ENCODE measurements around the gene TEX52. TPM values are rescaled to one million over a fixed set of nuclear protein-coding genes. Genes with fewer than 3 reads are reported as not detected.
"Not testable (repeated sequence)": the region's sequence is repeated elsewhere in the genome, so short reads cannot be mapped to it uniquely, and the experiment has no call there.

The TEX52 gene
- total RNA-seq, 1 donor from 2014 or later, result not detected

- peak; percentile 21 for DNase-seq
- intact Hi-C loops (cut with micrococcal nuclease), result no loop called here
- peak; percentile 46 for ATAC-seq
These were observed 19.7 kb upstream of the TEX52 start for GRCh38 chr12:2876431-2877046.

DNA sequence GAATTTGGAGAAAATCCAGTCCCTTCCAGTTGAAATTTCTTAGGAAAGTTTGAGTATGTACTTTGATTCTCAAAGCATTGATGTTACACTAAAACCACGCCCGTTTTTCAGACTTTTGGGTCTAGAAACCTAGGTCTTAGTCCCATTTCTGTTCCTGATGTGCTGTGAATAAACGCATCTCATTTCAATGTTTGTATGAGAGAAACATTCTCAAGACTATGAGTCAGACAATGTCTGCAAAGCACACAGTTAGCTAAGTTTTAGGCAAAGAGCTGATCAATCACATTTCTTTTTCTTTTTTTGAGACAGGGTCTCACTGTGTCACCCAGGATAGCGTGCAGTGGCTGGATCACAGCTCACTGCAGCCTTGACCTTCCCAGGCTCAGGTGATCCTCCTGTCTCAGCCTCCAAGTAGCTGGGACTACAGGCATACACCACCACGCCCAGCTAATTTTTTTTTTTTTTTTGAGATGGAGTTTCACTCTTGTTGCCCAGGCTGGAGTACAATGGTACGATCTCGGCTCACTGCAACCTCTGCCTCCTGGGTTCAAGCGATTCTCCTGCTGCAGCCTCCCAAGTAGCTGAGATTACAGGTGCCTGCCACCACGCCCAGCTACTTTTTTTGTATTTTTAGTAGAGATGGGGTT is 12.3 kb upstream of the TEX52 start:
- intact Hi-C loops (cut with micrococcal nuclease); DNase-seq; ATAC-seq: not testable (repeated sequence)

DNA sequence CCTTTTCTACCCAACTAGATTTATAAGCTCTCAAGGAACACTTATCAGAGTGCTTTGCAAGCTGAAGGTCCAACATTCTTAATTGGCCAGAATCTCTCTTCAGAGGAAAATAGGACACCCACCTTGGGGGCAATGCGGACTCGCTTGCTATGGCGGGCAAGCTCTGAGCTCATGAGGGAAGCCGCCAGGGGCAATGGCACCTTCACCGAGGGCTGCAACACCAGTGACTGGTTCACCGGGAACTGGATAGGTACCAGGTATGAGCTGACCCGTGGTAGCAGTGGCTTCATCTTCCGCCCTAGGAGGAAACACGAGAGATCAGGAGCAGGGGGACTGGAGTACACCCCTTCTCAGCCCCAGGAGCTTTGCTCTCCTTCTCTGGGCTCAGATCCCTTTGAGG is 7.4 kb upstream of the TEX52 start:
- intact Hi-C loops (cut with micrococcal nuclease), result no loop called here
- ATAC-seq, result no peak
- DNase-seq, result peak; percentile 8

GRCh38 chr12:2863402-2863801 is 6.6 kb upstream of the TEX52 start:
- intact Hi-C loops (cut with micrococcal nuclease), result not testable (repeated sequence)

DNA sequence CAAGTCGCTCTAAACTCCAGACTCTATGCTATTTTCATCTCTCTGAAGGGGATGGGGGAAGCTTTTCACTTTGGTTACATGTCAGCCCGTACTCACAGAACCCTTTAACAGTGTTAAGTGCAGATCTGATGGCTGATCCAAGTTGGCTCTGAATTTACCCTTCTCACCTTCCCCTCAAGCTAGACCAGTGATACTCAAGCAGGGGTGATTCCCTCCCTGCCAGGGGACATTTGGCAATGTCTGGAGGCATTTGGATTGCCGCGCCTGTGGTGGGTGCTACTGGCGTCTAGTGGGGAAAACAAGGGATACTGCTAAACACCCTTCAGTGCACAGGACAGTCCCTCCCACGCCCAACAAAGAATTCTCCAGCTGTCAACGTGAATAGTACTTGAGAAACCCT is 6.0 kb upstream of the TEX52 start:
- ATAC-seq (no peak), DNase-seq (peak; percentile 5)
- intact Hi-C loops (cut with micrococcal nuclease), result no loop called here

More at GRCh38 chr12:2863402-2863801, 6.6 kb upstream of the TEX52 start:
- DNase-seq, result peak; percentile 5
- not testable (repeated sequence) for ATAC-seq

- ATAC-seq (no peak), DNase-seq (no peak)
- intact Hi-C loops (cut with micrococcal nuclease), result no loop called here
These were observed 3.3 kb upstream of the TEX52 start for GRCh38 chr12:2860170-2860569.

- DNase-seq, result peak; percentile 37
- intact Hi-C loops (cut with micrococcal nuclease), result no loop called here
- peak; percentile 64 for ATAC-seq
These were observed 2.1 kb upstream of the TEX52 start for GRCh38 chr12:2858944-2859421.

DNA sequence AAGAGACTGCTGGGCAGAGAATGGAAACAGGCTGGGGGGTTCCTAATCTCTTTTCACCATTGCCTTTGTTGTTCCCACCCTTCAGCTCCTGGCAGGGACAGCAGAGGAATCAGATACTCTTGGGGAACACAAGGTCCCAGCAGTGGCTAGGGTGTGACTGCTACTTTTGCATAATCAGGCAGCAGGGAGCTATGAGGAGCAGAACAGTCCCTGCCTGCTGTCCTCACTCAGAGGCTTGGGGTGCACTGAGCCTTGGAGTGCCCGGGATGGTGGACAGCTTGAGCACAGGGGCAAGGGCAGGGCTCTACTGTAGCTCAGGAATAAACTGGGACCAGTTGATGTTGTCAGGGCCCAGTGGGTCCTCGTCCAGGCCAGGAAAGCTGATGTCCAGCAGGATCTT is 1.5 kb upstream of the TEX52 start:
- DNase-seq, result peak; percentile 12
- intact Hi-C loops (cut with micrococcal nuclease), result no loop called here
- ATAC-seq, result no peak

DNA sequence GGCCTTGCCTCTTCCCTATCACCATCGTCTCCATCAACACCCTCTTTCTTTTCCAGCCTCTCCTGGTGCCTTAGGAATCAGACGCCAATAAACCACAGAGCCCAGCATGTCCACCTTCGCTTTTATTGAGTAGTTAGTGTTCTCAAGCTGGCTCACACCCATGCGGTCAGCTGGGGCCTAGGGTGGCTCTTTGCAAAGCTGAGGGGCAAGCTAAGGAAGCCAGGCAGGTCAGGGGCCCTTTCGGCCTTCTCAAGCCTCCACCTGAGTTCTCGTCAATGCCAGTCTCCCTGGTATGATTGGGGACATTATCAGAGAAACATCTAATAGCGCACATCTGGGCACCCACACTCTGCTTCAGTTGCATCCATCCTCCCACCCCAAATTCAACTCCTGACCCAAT is 737 bp upstream of the TEX52 start:
- no peak for DNase-seq
- ATAC-seq, result no peak
- intact Hi-C loops (cut with micrococcal nuclease), result no loop called here

GRCh38 chr12:2856051-2856450 is 788 bp downstream of the TEX52 start:
- intact Hi-C loops (cut with micrococcal nuclease), result no loop called here
- ATAC-seq (no peak), DNase-seq (no peak)

DNA sequence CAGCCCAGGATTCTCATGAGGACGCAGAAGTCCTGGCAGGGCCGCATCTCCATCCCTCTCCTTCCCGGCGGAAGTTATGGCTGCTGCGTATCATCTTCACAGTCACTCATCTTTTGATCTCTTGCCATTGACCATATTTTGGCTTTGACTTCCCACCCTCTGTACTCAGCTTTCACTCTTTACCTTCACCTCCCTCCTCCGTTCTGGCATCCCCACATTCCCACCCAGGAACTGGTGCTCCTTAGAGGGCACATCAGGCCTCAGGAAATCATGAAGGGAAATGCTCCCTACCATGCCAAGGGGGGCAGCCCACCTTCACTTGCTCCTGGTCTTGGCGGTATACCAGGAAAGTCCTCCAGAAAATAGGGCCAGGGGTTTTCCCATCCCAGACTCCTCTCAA is 1.3 kb downstream of the TEX52 start:
- DNase-seq (no peak), ATAC-seq (no peak)
- intact Hi-C loops (cut with micrococcal nuclease), result no loop called here

GRCh38 chr12:2854669-2855453 is 2.0 kb downstream of the TEX52 start:
- peak; percentile 24 for DNase-seq
- intact Hi-C loops (cut with micrococcal nuclease), result no loop called here
- ATAC-seq, result no peak

DNA sequence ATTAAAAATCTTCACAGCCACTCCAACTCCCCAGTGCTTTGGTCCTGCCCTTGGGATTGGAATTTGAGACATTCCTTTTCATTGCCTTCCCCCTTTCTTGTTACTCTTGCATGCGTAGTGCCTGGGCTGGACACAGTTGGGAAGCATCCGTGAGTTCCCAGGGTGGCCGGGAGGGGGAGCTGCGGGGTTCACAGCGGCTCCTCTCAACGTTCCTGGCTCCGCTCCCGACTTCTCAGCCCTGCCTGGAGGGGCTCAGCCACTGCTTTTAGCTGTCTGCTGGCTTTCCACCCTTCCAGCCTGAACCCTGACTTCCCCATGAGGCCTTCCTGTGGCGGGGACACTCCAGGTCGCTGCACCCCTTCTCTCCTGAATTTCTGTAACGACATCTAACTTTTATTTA is 3.2 kb downstream of the TEX52 start:
- ATAC-seq, result peak; percentile 92
- intact Hi-C loops (cut with micrococcal nuclease), result no loop called here
- DNase-seq, result peak; percentile 91

GRCh38 chr12:2851931-2852330 is 4.9 kb downstream of the TEX52 start:
- ATAC-seq (no peak), DNase-seq (no peak)
- intact Hi-C loops (cut with micrococcal nuclease), result no loop called here

- DNase-seq, result peak; percentile 40
- peak; percentile 57 for ATAC-seq
- intact Hi-C loops (cut with micrococcal nuclease), result no loop called here
These were observed 11.6 kb downstream of the TEX52 start for GRCh38 chr12:2845280-2845679.

GRCh38 chr12:2844786-2845185 is 12.1 kb downstream of the TEX52 start:
- no peak for ATAC-seq
- DNase-seq, result no peak
- intact Hi-C loops (cut with micrococcal nuclease), result no loop called here

- peak; percentile 19 for ATAC-seq
- DNase-seq, result no peak
- intact Hi-C loops (cut with micrococcal nuclease), result no loop called here
These were observed 13.9 kb downstream of the TEX52 start for GRCh38 chr12:2842948-2843347.

DNA sequence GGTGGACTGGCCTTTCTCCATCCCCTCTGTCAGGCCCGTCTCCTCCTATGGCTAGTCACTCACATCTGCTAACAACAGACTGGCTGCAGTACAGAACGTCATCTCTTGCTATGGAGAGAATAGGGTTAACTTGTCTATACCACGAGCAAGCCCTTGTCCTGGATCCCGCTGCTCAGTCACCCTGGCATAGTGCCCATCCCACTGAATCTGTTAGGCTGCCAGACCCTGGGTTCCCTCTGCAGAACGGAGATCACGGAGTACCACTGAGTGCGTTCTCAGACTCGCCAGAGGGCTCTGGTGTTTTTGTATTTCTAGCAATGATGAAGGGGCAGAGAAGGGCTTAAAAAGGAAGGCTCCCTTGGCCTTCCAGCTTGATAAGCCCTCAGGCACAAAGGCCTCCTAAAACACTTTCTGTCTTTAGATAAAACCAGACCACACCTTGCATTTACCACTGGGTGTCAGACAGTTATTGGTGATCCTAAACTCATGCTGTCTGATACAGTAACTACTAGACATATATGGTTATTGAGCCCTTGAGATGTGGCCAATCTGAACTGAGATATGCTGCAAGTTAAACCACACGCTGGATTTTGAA is 15.7 kb downstream of the TEX52 start:
- no peak for ATAC-seq

DNA sequence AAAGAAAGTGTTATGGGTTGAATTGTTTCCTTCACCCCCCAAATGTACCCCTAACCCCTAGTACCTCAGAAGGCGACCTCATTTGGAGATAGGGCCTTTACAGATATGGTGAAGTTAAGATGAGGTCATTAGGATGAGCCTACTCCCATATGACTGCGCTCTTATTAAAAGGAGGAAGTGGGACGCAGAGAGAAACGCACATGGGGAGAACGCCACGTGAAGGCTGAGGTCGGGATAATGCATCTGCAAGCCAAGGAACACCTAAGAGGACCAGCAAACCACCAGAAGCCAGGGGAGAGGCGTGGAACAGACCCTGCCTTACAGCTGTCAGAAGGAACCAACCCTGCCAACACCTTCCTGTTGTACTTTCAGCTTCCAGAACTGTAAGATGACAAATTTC is 20.3 kb downstream of the TEX52 start:
- DNase-seq (no peak), ATAC-seq (no peak)
- intact Hi-C loops (cut with micrococcal nuclease), result no loop called here

More for the DNA sequence above, 15.7 kb downstream of the TEX52 start:
- intact Hi-C loops (cut with micrococcal nuclease), result no loop called here
- no peak for DNase-seq
